ENCODE data around the gene IQCM. TPM values are rescaled to one million over a fixed set of nuclear protein-coding genes. Genes with fewer than 3 reads are reported as not detected.

IQCM gene
- total RNA-seq, 4 donors from 2014 or later = not detected

DNA sequence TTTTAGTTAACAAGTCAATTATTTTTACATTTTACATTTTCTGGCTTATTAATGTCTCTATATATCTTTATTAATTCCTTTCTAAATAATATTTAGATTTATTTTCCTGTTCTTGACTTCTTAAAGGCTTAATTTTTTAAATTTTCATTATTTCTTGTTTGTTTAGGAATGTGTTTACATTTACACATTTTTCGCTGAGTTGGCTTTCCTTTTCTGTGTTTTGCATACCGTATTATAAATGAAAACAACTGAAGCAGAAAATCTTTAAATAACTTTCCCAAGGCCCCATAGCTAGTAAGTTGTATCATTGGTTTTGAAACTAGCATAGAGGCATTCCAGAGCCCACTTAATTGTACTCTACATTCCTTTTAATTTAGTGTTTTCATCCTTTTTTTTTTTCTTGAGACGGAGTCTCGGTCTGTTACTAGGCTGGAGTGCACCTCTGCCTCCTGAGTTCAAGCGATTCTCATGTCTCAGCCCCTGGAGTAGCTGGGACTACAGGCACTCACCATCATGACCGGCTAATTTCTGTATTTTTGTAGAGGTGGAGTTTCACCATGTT, 261.6 kb downstream of the IQCM start:
- Histone ChIP-seq H3K9me3 (no peaks in the 10 kb centered on the region), H3K27me3 (no peaks in the 10 kb centered on the region), H3K4me1 (no peaks in the 10 kb centered on the region), H3K36me3 (no peaks in the 10 kb centered on the region), H3K27ac (no peak overlapping the region), H3K4me3 (no peak overlapping the region)
- no peak for DNase-seq
- intact Hi-C loops (cut with DNase I) = no loop called here
- TF ChIP-seq POLR2A (IDR thresholded peaks at IDR 0.05) = no peak
- 55 to 69% methylated on average over 6 of the region's 6 CpGs for WGBS, 2 donors

DNA sequence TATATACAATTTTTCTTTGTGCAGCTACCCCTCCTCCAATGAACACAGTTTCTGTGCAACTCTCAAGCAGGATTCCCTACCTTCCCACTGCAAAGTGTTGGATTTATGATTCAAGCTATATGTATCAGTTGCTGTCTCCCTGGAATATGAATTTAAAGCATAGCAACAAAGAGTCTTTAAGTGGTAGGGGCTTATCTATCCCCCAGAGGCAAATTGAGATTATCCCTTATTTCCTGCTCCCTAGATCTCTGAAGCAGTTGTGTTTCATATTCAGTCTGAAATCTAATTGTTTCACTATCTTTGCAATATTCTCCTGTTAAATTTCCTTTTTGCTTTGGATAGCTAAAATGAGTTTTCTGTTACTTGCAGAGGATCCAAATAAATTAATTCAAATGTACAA, 263.0 kb downstream of the IQCM start:
- intact Hi-C loops (cut with DNase I) = no loop called here

DNA sequence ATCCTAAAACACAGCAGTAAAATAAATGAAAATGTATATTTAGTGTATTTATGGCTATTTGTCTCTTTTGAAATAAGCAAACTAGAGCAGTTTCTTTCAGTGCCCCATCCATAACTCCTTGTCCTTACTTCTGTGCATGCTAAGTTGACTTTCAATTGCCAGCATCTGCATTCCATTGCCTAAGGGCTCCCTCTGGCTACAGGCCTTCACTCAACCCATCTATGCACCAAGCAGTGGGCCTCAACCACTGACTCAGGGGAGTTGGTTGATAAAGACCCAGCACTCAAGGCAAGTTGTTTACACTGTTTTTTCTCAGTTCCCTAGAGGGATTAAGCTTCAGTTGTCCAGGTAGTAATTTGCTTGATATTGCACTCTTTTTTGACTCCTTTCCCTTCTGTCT, 265.7 kb downstream of the IQCM start:
- Histone ChIP-seq H3K9me3 (peaks cover 0 to under 1% (median 0%) of the 10 kb centered on the region in 3 donors), H3K27ac (no peak overlapping the region), H3K36me3 (no peaks in the 10 kb centered on the region), H3K4me3 (no peak overlapping the region), H3K27me3 (no peaks in the 10 kb centered on the region), H3K4me1 (no peaks in the 10 kb centered on the region)
- TF ChIP-seq, protein P1, sequence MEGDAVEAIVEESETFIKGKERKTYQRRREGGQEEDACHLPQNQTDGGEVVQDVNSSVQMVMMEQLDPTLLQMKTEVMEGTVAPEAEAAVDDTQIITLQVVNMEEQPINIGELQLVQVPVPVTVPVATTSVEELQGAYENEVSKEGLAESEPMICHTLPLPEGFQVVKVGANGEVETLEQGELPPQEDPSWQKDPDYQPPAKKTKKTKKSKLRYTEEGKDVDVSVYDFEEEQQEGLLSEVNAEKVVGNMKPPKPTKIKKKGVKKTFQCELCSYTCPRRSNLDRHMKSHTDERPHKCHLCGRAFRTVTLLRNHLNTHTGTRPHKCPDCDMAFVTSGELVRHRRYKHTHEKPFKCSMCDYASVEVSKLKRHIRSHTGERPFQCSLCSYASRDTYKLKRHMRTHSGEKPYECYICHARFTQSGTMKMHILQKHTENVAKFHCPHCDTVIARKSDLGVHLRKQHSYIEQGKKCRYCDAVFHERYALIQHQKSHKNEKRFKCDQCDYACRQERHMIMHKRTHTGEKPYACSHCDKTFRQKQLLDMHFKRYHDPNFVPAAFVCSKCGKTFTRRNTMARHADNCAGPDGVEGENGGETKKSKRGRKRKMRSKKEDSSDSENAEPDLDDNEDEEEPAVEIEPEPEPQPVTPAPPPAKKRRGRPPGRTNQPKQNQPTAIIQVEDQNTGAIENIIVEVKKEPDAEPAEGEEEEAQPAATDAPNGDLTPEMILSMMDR (IDR thresholded peaks at IDR 0.05) = peak in 1 of 6 experiments; percentile 13
- TF ChIP-seq POLR2A (IDR thresholded peaks at IDR 0.05) = no peak
- DNase-seq = no peak
- intact Hi-C loops (cut with DNase I) = no loop called here

More for the DNA sequence above, 263.0 kb downstream of the IQCM start:
- Histone ChIP-seq H3K4me3 (no peak overlapping the region), H3K27me3 (no peaks in the 10 kb centered on the region), H3K4me1 (no peaks in the 10 kb centered on the region), H3K36me3 (no peaks in the 10 kb centered on the region), H3K27ac (no peak overlapping the region), H3K9me3 (no peaks in the 10 kb centered on the region)
- no peak for DNase-seq
- TF ChIP-seq POLR2A (IDR thresholded peaks at IDR 0.05) = no peak
- TF ChIP-seq, protein P1 (IDR thresholded peaks at IDR 0.05) = no peak

DNA sequence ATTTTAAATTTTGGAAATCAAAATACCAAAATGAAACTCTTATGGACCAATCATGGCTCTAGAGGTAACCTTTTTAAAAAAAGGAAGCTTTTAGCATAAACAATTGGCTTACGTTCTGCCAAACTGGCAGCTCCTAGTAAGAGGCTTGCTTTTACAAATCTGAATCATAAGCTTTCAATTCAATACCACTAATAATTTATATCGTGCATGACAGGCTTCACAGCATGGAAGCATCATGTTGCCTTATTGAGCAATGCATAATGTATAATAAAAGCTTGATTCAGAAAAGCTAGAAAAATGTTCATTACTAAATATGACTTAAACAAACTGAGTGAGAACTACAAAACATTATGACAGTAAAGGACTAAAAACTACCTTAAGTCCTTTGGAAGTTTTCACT, 280.9 kb downstream of the IQCM start:
- intact Hi-C loops (cut with DNase I) = no loop called here
- no peaks in the 10 kb centered on the region for H3K9me3 ChIP-seq
- WGBS, 2 donors = 28 to 30% methylated on average over 2 of the region's 2 CpGs

DNA sequence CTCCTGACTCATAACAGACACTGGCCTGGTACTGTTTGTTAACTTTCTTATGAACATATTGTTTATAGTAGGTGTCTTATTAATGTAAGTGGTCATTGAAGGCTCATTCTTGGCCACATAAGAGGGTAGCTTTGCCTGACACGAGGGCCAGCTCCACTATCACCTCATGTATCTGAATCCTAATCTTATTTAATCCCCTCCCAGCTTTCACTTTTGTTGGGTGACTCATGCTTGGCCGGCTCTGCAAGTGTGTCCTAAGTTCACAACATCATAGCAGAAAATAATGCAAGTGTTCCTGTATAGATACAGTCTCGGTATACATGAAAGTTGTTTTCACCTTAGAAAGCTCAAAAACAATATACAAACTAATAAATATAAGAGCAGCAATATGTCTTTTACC, 283.8 kb downstream of the IQCM start:
- Histone ChIP-seq H3K4me3 (no peak overlapping the region), H3K4me1 (peaks cover 0 to 19% (median 6%) of the 10 kb centered on the region in 3 donors), H3K27ac (no peak overlapping the region), H3K27me3 (no peaks in the 10 kb centered on the region), H3K36me3 (no peaks in the 10 kb centered on the region), H3K9me3 (no peaks in the 10 kb centered on the region)
- intact Hi-C loops (cut with DNase I) = no loop called here
- WGBS, 2 donors = 22 to 29% methylated on average over 3 of the region's 3 CpGs
- no peak for DNase-seq
- no peak for TF ChIP-seq POLR2A (IDR thresholded peaks at IDR 0.05)
- TF ChIP-seq, protein P1 (IDR thresholded peaks at IDR 0.05) = no peak

More for the DNA sequence above, 280.9 kb downstream of the IQCM start:
- no peak overlapping the region for H3K27ac ChIP-seq
- H3K4me3 ChIP-seq = no peak overlapping the region
- no peaks in the 10 kb centered on the region for H3K27me3 ChIP-seq
- no peaks in the 10 kb centered on the region for H3K36me3 ChIP-seq
- TF ChIP-seq, protein P1 (IDR thresholded peaks at IDR 0.05) = no peak
- no peak for TF ChIP-seq POLR2A (IDR thresholded peaks at IDR 0.05)
- no peak for DNase-seq
- peaks cover 0 to 25% (median 6%) of the 10 kb centered on the region in 3 donors for H3K4me1 ChIP-seq

DNA sequence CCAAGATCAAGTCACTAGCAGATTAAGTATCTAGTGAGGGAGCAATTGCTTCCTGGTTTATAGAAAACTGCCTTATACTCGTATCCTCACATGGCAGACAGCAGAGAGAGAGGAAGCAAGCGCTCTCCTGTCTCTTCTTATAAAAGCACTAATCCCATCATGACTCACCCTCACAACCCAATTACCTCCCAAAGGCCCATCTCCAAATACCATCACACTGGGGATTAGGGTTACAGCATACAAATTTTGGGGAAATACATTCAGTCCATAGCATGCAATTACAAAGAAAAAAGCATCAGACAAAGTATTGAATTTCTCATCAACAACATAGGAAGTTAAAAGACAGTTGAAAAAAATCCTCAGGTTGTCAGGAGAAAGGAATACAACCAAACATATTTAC, 292.6 kb downstream of the IQCM start:
- TF ChIP-seq POLR2A (IDR thresholded peaks at IDR 0.05) = no peak
- TF ChIP-seq, protein P1 (IDR thresholded peaks at IDR 0.05) = no peak
- H3K27ac ChIP-seq = no peak overlapping the region
- 39 to 50% methylated on average over 2 of the region's 2 CpGs for whole genome bisulfite sequencing, 2 donors
- no peak for DNase-seq
- intact Hi-C loops (cut with DNase I) = no loop called here
- H3K27me3 ChIP-seq = no peaks in the 10 kb centered on the region
- H3K9me3 ChIP-seq = no peaks in the 10 kb centered on the region
- peaks cover 0 to 14% (median 0%) of the 10 kb centered on the region in 3 donors for H3K4me1 ChIP-seq
- H3K4me3 ChIP-seq = no peak overlapping the region
- H3K36me3 ChIP-seq = no peaks in the 10 kb centered on the region

All from esophagus squamous epithelium (tissue), 5 donors.